HPDE6-E6E7 (cell line): Measurements from ENCODE around the gene SHCBP1L.

Experiments
- DNase-seq: peaks from one replicate; pipeline ENCODE4 v3.0.0; 2011; ENCODE audit warnings: missing footprints; ENCODE audit errors: extremely low spot score

SHCBP1L gene

DNA sequence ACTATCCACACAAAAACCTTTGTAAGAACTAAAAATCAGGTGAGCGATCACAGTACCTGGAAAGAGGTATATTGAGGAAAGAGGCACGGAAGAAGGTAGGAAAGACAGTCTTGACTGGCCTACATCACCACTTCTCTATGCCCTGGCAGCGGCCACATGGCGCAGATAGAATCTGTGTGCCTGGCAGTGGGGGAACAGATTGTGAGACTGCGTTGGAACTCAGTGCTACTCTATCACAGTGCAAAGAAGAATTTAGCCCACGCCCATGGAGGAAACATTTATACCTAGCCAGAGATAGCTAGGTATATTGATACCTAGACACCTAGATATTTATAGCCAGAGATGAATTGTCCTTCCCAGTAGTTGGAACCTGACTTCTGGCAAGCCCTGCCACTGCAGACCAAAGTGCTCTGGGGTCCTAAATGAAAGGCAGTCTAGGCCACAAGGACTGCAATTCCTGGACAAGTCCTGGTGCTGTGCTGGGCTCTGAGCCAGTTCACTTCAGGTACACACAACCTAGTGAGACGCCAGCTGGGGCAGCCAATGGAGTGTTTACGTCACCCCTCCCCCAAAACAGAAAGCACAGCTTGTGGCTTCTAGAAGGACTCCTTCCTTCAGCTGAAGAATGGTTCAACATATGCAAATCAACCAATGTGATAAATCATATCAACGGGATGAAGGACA lies 61.9 kb downstream of the SHCBP1L start:
- DNase-seq = no peak

DNA sequence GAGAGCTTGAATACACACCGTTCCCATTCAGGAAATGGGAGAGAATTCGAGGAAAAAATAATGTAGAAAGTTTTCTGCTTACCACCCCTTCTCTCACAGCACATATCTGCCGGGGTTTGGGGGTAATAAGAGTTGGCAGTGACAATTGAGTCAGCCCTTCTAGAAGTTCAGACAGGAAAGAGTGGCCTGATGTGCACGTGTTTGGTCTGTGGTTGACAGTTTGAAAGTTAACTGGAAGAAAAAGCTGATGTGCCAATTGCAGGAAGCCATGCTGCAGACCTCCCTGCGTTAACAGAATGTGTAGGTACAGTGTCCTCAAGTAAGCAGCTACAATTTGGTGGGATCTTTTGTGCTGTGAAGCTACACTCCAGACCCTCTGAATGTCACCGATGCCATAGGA lies 63.0 kb downstream of the SHCBP1L start:
- DNase-seq = no peak

DNA sequence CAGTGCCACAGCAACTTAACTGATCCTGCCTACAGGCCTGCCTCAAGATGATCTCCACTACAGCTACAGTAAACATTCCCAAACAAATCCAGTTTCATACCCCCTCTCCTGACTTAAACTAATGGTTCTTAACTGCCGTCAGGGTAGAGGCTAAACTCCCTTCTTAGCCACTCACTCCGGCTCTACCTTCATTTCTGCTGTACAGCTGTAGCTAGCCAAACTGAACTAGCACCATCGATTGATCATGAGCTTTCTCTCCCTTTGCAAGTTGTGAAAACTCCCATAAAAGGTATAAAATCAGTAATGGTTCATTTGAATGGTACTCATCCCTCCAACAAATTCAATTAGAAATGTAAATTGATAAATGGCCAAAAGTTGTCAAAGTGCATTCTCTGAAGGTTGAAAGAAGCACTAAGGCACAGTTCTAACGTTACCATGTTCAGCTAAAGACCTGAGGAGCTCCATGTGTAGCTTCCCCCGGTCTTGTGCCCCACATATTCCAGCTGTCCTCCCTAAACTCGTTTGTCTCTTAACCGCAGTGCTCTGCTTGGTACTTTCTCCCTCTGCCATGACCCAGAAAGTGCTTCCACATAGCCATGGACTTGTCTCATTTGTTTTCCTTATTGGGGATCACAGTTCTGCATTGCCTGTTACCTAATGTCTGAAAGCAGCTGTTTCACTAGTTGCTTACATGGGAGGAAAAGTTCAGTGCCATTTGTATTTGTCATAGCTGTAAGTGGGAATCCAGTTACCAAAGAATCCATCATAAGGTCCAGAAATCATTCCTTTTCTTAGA lies 64.0 kb downstream of the SHCBP1L start:
- DNase-seq = no peak

DNA sequence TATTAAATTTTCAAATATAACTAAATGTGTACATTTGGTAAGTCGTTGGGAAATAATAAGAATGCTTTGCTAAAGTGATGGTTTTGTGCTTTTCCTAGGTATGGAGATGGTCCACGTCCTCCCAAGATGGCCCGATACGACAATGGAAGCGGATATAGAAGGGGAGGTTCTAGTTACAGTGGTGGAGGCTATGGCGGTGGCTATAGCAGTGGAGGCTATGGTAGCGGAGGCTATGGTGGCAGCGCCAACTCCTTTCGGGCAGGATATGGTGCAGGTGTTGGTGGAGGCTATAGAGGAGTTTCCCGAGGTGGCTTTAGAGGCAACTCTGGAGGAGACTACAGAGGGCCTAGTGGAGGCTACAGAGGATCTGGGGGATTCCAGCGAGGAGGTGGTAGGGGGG lies 66.0 kb downstream of the SHCBP1L start:
- no peak for DNase-seq

DNA sequence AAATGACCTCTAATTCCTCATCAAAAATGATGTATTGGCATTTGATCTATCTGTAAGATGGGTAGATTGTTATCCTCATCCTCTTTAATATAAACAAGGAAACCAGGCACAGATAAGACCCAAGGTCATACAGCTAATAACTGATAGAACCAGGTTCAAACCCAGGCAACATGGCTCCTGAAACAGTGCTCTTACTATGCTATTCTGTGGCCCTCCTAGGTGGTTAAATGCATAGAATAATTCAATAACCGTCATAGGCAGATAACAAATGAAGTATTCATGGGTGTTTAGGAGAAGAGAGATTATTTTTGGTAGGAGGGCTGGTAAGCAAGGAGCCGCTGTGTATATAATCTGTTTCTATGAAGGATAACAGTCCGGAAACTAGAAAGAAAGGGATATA lies 67.4 kb downstream of the SHCBP1L start:
- no peak for DNase-seq

DNA sequence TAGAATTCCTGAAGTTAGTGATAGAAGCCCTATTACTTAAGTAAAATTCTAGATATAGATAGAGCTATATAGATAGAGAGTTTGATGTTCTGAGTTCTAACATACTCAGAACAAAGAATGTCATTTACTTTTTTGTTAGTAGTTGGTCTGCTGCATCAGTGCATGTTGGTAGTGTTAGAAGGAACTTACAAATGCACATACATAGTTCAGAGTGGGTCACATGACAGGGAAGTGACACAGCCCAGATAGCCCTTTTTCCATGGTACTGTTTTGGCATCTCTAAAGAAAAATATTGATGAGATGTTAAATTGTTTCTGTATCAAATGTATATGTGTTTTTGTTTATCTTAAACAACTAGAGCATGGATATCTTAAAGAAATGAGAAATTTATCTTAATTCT lies 68.1 kb downstream of the SHCBP1L start:
- DNase-seq = no peak

DNA sequence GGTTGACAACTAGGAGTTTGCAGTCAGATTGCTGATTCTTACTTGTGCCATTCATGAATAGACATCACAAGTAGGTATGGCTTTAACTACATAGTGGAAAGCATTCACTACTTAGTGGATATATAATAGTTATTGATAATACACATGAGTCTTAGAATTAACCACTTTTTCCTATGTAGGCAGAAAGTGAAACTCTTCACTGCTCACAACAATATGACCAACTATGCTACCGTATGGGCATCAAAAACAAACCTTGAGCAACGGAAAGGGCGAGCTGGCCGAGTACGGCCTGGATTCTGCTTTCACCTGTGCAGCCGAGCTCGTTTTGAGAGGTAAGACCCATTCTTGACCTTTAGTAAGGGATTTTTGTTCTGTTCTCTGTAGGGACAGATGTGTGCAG lies 75.1 kb downstream of the SHCBP1L start:
- DNase-seq = no peak

DNA sequence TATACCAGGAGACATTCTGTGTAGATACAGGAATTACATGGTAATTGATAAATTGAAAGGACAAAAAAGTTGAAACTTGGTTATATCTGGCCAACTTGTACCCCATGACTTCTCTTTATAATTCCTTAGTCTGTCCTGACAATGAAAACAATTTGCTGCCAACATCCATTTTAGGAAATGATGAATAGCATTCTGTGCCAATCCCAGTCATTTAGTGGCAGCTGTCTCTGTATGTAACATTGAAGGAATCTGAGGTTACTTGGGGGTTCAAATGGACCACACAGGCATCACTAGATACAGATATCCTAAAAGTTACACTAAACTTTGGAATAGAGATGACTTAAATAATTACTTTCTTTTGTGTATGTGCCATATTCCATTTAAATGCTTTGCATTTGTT lies 75.6 kb downstream of the SHCBP1L start:
- DNase-seq = no peak

DNA sequence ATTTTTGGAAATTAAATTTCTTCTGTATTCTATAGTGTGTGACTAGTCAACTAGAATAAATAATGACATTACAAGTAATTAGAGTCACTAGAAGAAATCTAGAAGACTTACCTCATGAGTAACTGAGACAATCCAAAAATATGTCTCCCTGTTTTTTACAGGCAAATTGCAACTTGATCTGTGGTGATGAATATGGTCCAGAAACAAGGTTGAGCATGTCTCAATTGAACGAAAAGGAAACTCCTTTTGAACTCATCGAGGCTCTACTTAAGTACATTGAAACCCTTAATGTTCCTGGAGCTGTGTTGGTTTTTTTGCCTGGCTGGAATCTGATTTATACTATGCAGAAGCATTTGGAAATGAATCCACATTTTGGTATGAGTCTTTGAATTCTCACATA lies 77.1 kb downstream of the SHCBP1L start:
- no peak for DNase-seq

DNA sequence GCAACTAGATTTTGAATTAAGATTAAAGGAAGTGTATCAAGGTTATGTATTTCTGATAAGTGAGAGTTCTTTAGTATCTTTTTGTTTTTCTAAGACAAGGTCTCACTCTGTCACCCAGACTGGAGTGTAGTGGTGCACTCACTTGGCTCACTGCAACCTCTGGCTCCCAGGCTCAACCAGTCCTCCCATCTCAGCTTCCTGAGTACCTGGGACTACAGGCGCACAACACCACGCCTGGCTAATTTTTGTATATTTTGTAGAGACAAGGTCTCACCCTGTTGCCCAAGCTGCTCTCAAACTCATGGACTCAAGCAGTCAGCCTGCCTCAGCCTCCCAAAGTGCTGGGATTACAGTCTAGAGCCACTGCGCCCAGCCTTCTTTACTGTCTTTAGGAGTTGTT lies 80.1 kb downstream of the SHCBP1L start:
- DNase-seq = no peak

DNA sequence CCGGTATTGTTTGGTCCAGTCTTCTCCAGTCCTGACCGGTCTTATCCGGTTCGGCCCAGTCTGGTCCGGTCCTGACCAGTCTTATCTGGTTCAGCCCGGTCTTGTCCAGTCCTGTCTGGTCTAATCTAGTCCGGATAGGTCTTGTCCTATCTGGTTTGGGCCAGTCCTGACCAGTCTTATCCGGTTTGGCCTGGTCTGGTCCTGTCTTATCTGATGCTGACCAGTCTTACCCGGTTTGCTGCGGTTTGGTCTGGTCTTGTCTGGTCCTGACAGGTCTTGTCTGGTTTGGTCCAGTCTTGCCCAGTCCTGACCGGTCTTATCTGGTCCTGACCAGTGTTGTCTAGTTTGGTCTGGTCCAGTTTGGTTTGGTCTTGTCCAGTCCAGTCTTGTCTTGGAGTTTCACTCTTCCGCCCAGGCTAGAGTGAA lies 83.7 kb downstream of the SHCBP1L start:
- DNase-seq = no peak

DNA sequence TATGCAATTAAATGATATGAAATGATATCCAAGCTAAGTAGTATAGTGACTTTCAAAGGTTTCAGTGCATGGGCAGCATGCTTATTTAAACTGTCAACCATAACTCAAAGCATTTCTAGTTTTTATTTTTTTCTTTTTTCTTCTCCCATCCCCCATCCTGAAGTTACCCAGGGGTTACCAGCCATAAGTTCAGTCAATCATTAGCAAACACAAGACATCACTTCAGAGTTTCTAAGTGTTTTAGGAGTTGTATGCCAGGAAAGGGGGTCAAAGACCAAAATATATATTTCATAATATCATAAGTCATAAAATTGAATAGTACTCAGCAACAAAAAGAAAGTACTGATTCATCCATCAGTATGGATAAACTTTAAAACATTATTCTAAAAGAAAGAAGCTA lies 85.1 kb downstream of the SHCBP1L start:
- no peak for DNase-seq

DNA sequence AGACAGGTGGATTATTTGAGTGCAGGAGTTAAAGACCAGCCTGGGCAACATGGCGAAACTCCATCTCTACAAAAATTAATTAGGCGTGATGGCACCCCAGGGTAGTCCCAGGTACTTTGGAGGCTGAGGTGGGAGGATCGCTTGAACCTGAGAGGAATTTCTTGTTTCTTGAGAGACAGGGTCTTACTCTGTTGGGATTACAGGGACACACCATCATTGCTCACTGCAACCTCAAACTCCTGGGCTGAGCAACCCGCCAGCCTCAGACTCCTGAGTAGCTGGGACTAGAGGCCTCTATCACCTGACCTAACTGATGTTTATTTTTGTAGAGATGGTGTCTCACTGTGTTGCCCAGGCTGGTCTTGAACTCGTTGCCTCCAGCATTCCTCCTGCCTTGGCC lies 89.0 kb downstream of the SHCBP1L start:
- no peak for DNase-seq

DNA sequence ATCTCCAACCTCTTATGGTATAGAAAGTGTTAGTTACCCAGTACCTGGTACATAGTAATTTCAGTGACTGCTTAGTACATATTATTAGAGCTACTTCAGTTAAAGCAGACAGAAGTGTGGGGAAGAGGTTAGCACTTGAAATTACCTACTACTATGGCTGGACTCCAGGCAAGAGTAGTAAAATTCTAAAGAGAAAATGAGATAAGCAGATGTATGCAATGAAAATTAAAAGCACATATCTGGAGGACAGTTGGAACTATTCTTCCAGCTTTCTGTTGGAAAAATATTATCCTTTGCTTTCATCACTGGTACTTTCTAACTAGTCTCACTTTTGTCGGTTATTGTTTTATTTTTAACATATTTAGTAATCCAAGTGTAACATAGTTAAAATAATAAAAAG lies 90.1 kb downstream of the SHCBP1L start:
- no peak for DNase-seq

DNA sequence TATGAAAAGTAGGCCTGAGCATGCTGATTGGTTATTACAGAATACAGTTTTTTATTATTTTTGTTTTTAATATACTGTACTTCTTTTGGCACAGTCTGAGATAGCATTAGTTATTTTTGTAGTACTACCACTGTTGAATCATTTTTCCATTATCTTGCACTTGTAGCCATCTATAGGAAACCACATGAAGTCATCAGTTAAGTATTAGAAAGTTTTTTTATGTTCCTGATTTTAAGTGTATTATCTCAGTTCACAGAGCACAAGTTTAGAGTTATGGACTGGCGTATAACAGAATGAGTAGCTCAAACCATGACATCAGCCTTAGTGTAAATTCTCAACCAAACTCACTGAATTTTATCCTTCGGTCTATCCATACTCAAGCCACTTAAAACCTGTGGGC lies 91.0 kb downstream of the SHCBP1L start:
- DNase-seq = no peak

DNA sequence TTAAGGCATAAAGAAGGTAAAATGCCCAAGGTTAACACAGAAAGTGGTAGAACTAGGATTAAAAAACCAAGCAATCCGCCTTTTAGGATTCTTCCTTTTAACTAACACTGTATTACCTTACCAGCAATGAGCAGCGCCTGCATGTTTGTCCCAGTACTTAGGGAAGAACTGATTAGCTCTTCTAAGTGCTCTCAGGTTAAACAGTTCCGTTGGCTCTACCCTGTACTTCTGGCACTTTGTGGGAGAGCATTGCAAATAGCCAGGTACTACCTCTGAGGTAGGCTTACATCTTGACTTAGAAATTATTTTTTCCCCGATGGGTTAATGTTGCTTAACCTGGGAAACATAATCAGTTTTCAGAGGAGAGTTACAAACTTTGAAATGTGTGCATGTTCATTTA lies 92.3 kb downstream of the SHCBP1L start:
- no peak for DNase-seq

DNA sequence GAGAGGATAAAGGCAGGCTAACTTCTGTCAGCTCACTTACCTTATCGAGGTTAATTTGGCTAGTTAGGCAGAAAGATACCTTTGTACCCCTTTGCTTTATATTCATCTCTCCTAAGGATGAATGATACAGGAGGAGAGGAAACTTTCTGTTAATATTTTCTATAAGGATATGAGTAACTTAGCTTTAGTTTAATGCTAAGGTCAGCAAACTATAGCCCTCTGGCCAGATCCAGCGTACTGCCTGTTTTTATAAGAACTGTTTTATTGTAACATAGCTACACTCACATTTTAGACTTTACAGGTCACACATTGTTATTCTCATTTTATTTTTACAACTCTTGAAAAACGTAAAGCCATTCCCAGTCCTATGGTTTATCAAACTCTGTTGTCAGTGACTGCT lies 95.8 kb downstream of the SHCBP1L start:
- no peak for DNase-seq

DNA sequence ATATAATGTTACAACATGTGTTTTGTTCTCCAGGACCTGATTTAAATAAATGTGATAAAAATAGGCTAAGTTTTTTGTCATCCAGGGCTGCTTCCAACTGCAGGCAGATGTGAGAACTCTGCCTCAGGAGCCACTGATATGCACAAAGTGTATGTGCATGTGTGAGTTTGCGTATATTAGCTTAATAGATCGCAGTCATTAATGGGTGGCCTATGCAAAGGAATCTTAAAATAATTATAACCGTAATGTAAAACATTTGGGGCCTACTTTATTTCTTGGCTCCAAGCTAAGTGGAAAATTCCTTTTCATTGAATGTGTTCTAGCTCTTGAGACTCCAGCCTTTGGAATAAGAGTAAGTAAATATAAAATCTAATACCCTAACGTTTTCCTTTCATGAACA lies 97.1 kb downstream of the SHCBP1L start:
- DNase-seq = no peak

DNA sequence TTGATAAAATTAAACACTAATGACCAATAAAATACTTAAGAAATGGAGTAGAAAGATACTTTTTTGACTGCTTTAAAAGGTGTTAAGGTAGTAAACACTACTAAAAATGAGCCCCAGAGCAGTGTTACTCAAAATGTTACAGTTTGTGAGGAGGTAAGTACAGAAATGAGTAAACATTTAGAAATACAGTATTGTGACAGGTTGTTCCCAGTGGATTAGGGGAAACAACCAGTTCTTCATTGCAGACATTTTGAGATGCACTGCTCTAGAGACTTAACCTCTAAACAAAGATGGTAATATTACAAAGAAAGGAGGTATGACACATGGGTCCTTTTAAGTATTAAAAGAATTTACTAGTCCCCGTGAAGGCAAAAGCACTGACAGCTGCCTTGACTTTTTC lies 101.1 kb downstream of the SHCBP1L start:
- DNase-seq = no peak

DNA sequence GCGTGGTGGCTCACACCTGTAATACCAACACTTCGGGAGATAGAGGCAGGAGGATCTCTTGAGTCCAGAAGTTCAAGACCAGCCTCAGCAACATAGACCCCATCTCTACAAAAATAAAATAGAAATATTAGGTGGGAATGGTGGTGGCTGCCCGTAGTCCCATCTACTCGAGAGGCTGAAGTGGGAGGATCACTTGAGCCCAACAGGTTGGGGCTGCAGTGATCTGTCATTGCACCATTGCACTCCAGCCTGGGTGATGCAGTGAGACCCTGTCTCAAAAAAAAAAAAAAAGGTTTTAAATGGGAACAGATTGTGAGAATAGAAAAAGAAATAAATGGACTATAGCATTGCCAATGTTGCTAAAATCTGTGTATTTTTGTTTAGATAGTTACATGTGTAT lies 102.6 kb downstream of the SHCBP1L start:
- DNase-seq = no peak
